HG03565 (cell line): ENCODE data around the gene MYO7B.

Experiments used
- ATAC-seq: cut with Tn5 transposase; IDR thresholded peaks from one replicate; pipeline ENCODE4 v1.9.1; 2021; ENCODE audit warnings: mild to moderate bottlenecking, moderate library complexity; ENCODE audit not compliant: unreplicated experiment

Gene MYO7B

GRCh38 chr2:127634626-127635379, 99.3 kb downstream of the MYO7B start:
- no peak for ATAC-seq

DNA sequence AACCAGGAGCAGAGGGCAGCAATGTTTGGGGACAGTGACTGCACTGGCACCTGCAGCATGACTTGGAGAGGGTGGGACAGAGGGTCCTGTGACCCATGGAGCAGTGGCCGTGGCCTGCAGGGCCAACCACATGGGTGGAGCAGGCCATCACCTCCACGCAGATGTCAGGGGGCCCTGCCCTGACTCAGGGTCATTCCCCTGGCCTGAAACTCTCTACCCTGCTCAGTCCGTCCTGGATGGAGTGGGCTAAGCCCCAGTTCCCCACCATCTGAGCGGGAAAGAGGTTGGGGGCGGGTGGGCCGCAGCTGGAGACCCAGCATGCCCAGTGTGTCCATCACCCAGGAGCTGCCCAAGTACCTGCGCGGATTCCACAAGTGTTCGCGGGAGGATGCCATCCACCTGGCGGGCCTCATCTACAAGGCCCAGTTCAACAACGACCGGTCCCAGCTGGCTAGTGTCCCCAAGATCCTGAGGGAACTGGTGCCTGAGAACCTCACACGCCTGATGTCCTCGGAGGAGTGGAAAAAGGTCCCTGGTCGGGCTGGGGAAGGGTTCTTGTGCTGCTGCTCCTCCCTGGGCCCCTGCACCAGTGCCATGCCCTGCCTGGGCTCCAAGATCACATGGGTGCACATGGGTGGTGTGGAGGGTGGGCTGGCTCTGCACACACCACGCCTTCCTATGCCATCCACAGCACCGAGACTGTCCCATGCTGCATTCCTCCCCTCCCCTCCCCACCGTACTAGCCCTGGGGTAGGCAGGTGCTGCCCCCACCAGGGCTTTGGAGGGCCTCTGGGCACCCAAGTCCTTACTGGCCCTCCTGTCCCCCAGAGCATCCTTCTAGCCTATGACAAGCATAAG, 100.1 kb downstream of the MYO7B start:
- ATAC-seq = no peak

GRCh38 chr2:127636248-127637235, 101.1 kb downstream of the MYO7B start:
- no peak for ATAC-seq

DNA sequence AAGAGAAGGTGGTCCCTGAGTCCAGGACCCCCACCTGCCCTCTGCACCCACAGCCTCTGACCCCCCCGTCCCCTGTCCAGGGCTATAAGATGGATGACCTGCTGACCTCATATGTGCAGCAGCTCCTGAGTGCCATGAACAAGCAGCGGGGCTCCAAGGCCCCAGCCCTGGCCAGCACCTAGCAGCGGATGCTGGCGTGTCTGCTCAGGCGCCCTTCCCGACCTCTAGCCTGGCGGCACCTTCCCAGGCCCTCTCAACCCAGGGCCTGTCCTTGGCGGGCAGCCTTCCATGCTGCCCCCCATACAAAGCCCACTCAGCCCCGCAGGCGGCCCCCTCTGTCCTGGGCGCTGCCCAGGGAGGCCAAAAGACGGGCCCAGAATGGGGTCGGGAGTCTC, 101.8 kb downstream of the MYO7B start:
- ATAC-seq = no peak

DNA sequence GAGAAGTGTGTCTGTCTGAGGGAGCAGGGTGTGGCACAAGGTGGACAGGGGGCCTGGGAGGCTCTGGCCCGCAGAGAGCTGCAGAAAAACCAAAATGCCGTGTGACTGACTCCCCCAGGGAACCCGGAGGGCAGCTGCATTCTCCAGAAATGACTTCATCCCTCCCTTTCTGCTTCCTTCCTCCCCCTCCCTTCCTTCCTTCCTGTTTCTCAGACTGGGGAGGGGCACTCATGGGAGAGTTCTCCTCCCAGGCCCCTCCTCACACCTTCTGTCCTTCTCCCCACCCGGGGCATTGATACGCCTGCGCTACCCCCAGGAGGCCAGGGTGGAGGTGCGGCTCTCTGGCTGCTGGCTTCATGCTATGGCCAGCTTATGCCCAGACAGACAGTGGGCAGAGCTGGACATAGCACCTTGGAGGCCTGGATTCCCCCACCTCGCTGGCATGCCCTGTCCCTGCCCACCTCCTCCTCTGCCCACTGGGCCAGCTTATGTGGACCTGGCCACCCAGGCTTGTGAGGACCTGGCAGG, 102.3 kb downstream of the MYO7B start:
- no peak for ATAC-seq

- no peak for ATAC-seq
These were observed 103.1 kb downstream of the MYO7B start for GRCh38 chr2:127638361-127639110.

DNA sequence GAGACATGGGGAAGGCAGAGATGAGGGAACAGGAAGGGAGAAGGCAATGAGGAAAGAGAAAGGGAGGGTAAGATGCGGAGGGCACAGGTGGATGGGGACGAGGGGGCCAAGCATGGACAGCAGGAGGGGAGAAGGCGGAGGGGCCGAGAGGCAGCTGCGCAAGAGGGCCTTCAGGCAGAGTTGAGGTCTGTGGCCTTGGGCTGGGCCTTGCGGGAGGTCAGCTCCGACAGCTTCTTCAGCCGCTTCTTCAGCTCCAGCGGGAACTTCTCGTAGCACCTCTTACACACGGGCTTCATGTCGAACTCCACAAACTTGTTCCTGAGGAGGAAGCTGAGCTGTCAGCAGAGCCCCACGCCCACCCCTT, 103.6 kb downstream of the MYO7B start:
- no peak for ATAC-seq

GRCh38 chr2:127640082-127641072, 104.9 kb downstream of the MYO7B start:
- no peak for ATAC-seq

- no peak for ATAC-seq
These were observed 105.7 kb downstream of the MYO7B start for GRCh38 chr2:127641133-127641532.

- no peak for ATAC-seq
These were observed 106.5 kb downstream of the MYO7B start for GRCh38 chr2:127641846-127642507.

DNA sequence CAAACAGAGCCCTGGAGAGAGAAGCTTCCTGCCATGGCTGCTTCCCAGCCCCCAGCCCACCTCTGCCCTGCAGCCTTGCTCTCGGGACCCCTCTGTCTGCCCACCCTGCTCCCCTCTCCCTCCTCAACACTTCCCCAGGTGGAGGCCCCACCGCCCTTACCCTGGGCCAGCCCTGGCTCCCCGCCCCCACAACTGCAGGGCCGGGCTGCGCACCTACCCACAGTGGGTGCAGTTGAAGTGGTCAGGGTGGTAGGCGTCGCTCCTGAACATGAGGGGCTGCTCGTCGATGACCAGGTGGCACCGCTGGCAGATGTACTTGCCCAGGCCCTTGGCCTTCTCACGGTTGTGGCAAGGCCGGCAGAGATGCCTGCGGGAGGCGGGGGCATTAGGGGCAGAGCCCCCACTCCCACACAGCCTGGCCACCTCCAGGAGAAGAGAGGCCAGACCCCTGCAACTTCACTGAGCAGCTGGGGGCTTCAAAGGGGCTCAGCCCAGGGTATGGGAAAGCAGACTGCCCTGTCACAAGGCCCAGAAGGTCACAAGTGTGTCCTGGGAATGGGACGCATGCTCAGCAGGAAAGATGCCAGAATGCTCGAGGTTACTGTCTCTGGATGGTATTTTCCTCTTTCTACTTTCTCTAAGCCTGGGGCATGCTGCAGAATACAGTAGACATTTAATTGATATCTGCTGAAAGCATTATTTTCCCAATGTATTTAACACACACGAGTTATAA, 107.4 kb downstream of the MYO7B start:
- no peak for ATAC-seq

- no peak for ATAC-seq
These were observed 108.1 kb downstream of the MYO7B start for GRCh38 chr2:127643439-127644065.

- ATAC-seq = no peak
These were observed 108.9 kb downstream of the MYO7B start for GRCh38 chr2:127644066-127645025.

GRCh38 chr2:127645026-127645394, 109.5 kb downstream of the MYO7B start:
- ATAC-seq = no peak

GRCh38 chr2:127645395-127646291, 110.2 kb downstream of the MYO7B start, which contains the start of gene GPR17:
TSS of gene GPR17 (plus strand) at chr2:127646153. CDS start at chr2:127650736, 4,583 bp downstream.
- no peak for ATAC-seq
